ENCODE results near the gene GOLGA5.

- no peak for TF ChIP-seq CTCF (IDR thresholded peaks at IDR 0.05)
- TF ChIP-seq POLR2A (IDR thresholded peaks at IDR 0.05), result no peak
- no peak for TF ChIP-seq POLR2AphosphoS5 (IDR thresholded peaks at IDR 0.05)
- no peak for TF ChIP-seq EP300 (IDR thresholded peaks at IDR 0.05)
These were observed 53.6 kb downstream of the GOLGA5 start for GRCh38 chr14:92847749-92848148.

Data from upper lobe of left lung (tissue), 4 donors.